ENCODE data around the gene ILK.

ILK gene

DNA sequence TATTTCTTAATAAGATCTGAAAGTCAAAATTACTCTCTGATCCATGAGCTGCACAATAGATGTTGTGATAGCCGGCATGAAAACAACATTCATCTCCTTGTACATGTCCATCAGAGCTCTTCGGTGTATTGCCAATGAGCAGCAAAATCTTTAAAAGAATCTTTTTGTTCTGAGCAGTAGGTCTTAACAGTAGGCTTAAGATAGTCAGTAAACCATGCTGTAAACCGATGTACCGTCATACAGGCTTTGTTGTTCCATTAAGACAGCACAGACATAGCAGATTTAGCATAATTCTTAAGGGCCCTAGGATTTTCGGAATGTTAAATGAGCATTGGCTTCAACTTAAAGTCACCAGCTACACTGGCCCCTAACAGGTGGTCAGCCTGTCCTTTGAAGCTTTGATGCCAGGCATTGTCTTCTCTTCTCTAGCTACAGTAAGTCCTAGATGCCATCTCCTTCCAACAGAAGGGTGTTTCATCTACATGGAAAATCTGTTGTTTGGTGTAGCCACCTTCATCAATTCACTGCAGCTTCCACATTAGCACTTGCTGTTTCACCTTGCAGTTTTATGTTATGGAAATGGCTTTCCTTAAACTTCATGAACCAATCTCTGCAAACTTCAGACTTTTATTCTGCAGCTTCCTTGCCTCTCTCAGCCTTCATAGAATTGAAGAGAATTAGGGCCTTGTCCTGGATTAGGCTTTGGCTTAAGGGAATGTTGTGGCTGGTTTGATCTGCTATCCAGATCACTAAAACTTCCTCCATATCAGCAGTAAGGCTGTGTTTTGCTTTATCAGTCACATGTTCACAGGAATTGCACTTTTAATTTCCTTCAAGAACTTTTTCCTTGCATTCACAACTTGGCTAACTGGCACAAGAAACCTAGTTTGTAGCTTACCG, 28.5 kb upstream of the ILK start:
- no peaks in the 10 kb centered on the region for H3K27me3 ChIP-seq (ENCODE audit: control insufficient read depth, insufficient read depth, low read length)
- no peaks in the 10 kb centered on the region for H3K4me1 ChIP-seq (ENCODE audit: control insufficient read depth, insufficient read depth, low read length)
- H3K9me3 ChIP-seq (ENCODE audit: control insufficient read depth, insufficient read depth, low read length), result no peaks in the 10 kb centered on the region
- no peak overlapping the region for H3K27ac ChIP-seq (ENCODE audit: low read length)
- WGBS (ENCODE audit: insufficient coverage, insufficient read length), result no CpG with 5 or more reads among the region's 6 CpGs
- no peak for DNase-seq (ENCODE audit: low read depth, low spot score)
- no peak overlapping the region for H3K4me3 ChIP-seq (ENCODE audit: low read length)
- H3K36me3 ChIP-seq (ENCODE audit: control insufficient read depth, insufficient read depth, low read length), result no peaks in the 10 kb centered on the region

DNA sequence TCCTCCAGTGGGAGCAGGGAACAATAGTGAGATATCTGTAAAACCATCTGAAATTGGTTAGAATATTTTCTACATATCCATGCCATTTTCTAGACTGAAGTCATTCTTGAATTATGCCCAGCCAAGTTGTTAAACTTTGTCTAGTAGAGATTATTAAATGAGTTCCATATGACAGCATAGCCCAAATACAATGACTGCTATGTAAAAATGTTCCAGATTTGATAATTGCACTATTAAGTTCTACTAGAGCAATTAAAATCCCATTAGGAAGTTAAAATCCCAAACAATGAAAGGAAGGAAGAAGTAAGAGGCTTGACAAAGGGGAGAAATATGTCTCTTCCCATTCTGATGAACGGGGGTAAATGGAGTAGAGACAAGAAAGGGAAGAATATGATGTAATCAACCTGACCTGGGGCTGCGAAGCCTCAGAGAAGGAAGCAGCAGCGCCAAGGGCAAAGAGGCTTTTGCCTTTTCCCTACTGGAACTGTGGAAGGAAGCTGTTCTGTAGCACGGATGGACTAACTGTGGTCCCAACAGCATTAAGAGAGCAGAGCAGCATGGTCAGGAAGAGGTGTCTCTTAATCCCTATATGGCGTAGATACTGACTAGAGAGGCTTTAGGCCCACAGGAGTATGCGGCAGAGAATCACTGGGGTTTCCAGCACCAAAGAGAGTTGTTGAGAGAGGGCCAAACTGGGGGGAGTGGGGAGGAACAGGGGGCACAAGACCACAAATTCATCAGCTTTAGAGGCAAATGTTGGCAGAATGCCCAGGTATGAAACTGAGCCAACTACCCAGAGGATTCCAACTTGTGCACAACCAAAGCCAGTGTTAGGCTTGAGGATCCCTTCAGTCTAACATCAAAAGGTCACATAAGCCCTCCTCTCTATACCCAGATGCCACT, 26.9 kb upstream of the ILK start:
- no peaks in the 10 kb centered on the region for H3K36me3 ChIP-seq (ENCODE audit: control insufficient read depth, insufficient read depth, low read length)
- no peaks in the 10 kb centered on the region for H3K4me1 ChIP-seq (ENCODE audit: control insufficient read depth, insufficient read depth, low read length)
- no peaks in the 10 kb centered on the region for H3K9me3 ChIP-seq (ENCODE audit: control insufficient read depth, insufficient read depth, low read length)
- H3K4me3 ChIP-seq (ENCODE audit: low read length), result no peak overlapping the region
- no CpG with 5 or more reads among the region's 6 CpGs for WGBS (ENCODE audit: insufficient coverage, insufficient read length)
- H3K27ac ChIP-seq (ENCODE audit: low read length), result no peak overlapping the region
- DNase-seq (ENCODE audit: low read depth, low spot score), result no peak
- H3K27me3 ChIP-seq (ENCODE audit: control insufficient read depth, insufficient read depth, low read length), result no peaks in the 10 kb centered on the region

DNA sequence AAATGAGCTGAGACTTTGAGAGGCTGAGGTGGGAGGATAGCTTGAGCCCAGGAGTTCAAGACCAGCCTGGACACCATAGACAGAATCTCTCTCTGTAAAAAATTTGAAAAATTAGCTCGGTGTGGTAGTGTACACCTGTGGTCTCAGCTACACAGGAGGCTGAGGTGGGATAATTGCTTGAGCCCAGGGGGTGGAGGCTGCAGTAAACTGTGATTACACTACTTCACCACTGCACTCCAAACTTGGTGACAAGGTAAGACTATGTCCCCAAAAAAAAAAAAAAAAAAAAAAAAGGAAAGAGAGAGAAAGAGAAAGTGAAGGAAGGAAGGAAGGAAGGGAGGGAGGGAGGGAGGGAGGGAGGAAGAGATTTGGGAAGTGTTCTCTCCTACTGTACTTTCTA, 25.4 kb upstream of the ILK start:
- Histone ChIP-seq H3K4me1 (ENCODE audit: control insufficient read depth, insufficient read depth, low read length) (no peaks in the 10 kb centered on the region), H3K36me3 (ENCODE audit: control insufficient read depth, insufficient read depth, low read length) (no peaks in the 10 kb centered on the region), H3K4me3 (ENCODE audit: low read length) (no peak overlapping the region), H3K27me3 (ENCODE audit: control insufficient read depth, insufficient read depth, low read length) (no peaks in the 10 kb centered on the region), H3K9me3 (ENCODE audit: control insufficient read depth, insufficient read depth, low read length) (no peaks in the 10 kb centered on the region), H3K27ac (ENCODE audit: low read length) (no peak overlapping the region)
- DNase-seq (ENCODE audit: low read depth, low spot score), result no peak
- WGBS (ENCODE audit: insufficient coverage, insufficient read length), result no CpG with 5 or more reads among the region's 1 CpG

DNA sequence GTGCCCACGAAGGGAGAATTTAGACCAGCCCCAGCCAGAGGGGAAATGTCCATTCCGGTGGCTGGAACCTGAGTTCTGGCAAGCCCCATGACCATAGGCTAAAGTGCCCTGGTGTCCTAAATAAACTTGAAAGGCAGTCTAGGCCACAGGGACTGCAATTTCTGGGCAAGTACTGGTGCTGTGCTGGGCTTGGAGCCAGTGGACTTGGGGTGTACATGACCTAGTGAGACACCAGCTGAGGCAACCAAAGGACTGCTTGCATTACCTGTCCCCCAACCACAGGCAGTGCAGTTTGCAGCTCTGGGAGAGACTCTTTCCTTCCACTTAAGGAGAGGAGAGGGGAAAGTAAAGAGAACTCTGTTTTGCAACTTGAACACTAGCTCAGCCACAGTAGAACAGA, 23.9 kb upstream of the ILK start:
- Histone ChIP-seq H3K27ac (ENCODE audit: low read length) (no peak overlapping the region), H3K27me3 (ENCODE audit: control insufficient read depth, insufficient read depth, low read length) (no peaks in the 10 kb centered on the region), H3K4me1 (ENCODE audit: control insufficient read depth, insufficient read depth, low read length) (no peaks in the 10 kb centered on the region), H3K9me3 (ENCODE audit: control insufficient read depth, insufficient read depth, low read length) (no peaks in the 10 kb centered on the region), H3K36me3 (ENCODE audit: control insufficient read depth, insufficient read depth, low read length) (no peaks in the 10 kb centered on the region), H3K4me3 (ENCODE audit: low read length) (no peak overlapping the region)
- no peak for DNase-seq (ENCODE audit: low read depth, low spot score)
- WGBS (ENCODE audit: insufficient coverage, insufficient read length), result no CpG with 5 or more reads among the region's 2 CpGs

DNA sequence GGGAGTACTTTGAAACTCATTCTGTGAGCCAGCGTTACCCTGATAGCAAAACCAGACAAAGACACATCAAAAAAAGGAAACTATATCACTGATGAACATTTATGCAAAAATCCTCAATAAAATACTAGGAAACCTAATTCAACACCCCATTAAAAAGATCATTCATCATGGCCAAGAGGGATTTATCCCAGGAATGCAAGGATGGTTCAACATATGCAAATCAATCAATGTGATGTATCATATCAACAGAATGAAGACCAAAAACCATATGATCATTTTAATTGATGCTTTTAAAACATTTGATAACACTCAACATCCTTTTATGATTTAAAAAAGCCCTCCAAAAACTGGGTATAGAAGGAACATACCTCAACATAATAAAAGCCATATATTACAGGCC, 20.0 kb upstream of the ILK start:
- Histone ChIP-seq H3K4me1 (ENCODE audit: control insufficient read depth, insufficient read depth, low read length) (no peaks in the 10 kb centered on the region), H3K36me3 (ENCODE audit: control insufficient read depth, insufficient read depth, low read length) (no peaks in the 10 kb centered on the region), H3K9me3 (ENCODE audit: control insufficient read depth, insufficient read depth, low read length) (no peaks in the 10 kb centered on the region), H3K27ac (ENCODE audit: low read length) (no peak overlapping the region), H3K27me3 (ENCODE audit: control insufficient read depth, insufficient read depth, low read length) (no peaks in the 10 kb centered on the region), H3K4me3 (ENCODE audit: low read length) (no peak overlapping the region)
- no peak for DNase-seq (ENCODE audit: low read depth, low spot score)
- WGBS (ENCODE audit: insufficient coverage, insufficient read length), result no CpG with 5 or more reads among the region's 1 CpG

DNA sequence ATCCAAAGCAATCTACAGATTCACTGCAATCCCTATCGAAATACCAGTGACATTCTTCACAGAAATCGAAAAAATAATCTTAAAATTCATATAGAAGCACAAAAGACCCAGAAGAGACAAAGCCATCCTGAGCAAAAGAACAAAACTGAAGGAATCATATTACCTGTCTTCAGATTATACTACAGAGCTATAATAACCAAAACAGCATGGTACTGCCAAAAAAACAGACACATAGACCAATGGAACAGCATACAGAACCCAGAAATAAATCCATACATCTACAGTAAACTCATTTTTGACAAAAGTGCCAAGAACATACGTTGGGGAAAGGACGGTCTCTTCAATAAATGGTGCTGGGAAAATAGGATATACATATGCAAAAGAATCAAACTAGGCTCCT, 19.0 kb upstream of the ILK start:
- DNase-seq (ENCODE audit: low read depth, low spot score), result no peak
- Histone ChIP-seq H3K9me3 (ENCODE audit: control insufficient read depth, insufficient read depth, low read length) (no peaks in the 10 kb centered on the region), H3K4me1 (ENCODE audit: control insufficient read depth, insufficient read depth, low read length) (no peaks in the 10 kb centered on the region)

DNA sequence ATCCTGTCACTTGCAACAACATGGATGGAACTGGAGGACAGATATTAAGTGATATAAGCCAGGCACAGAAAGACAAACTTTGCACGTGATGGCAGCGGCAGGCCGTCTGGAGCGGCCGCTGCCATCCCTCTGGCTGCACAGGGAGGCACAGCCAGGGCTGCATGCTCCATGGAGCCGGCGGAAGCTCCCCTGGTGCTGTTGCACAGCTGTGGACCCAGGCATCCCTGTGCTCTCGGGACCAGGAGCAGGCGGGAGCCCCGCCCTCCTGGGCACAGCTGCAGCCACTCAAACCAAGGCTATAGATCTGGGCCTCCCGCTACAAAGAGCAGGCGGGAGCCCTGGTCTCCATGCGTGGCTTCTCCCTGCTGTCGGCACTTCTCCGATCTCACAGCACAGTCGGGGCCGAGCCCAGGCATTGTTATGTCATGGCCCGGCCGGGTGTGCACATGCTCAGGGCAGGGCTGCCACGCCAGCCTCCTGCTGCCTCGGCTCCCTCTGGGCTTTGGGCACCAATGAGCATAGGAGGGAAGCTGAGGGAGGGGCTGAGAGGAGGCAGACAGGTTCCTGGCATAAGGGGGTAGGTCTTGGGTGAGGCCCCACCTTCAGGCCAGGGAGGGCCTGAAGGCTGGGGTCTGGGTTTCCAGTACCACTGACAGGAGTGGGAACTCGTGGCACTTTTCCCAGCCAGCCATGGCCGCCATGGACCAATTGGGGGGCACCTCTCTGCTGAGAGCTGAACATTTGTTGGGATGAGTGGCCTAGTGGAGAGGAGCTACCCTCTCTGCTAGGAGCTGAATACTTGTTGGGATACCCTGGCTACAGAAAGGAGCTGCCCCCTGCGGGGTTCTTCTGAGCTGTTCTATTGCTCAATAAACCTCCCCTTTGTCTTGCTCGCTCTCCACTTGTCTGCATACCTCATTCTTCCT, 16.9 kb upstream of the ILK start:
- Histone ChIP-seq H3K4me1 (ENCODE audit: control insufficient read depth, insufficient read depth, low read length) (no peaks in the 10 kb centered on the region), H3K4me3 (ENCODE audit: low read length) (no peak overlapping the region), H3K27ac (ENCODE audit: low read length) (no peak overlapping the region), H3K27me3 (ENCODE audit: control insufficient read depth, insufficient read depth, low read length) (no peaks in the 10 kb centered on the region), H3K9me3 (ENCODE audit: control insufficient read depth, insufficient read depth, low read length) (no peaks in the 10 kb centered on the region), H3K36me3 (ENCODE audit: control insufficient read depth, insufficient read depth, low read length) (no peaks in the 10 kb centered on the region)
- DNase-seq (ENCODE audit: low read depth, low spot score), result no peak
- WGBS (ENCODE audit: insufficient coverage, insufficient read length), result no CpG with 5 or more reads among the region's 25 CpGs

More for the DNA sequence above, 19.0 kb upstream of the ILK start:
- H3K4me3 ChIP-seq (ENCODE audit: low read length), result no peak overlapping the region
- H3K27me3 ChIP-seq (ENCODE audit: control insufficient read depth, insufficient read depth, low read length), result no peaks in the 10 kb centered on the region
- no peaks in the 10 kb centered on the region for H3K36me3 ChIP-seq (ENCODE audit: control insufficient read depth, insufficient read depth, low read length)
- no CpG with 5 or more reads among the region's 4 CpGs for WGBS (ENCODE audit: insufficient coverage, insufficient read length)
- no peak overlapping the region for H3K27ac ChIP-seq (ENCODE audit: low read length)

DNA sequence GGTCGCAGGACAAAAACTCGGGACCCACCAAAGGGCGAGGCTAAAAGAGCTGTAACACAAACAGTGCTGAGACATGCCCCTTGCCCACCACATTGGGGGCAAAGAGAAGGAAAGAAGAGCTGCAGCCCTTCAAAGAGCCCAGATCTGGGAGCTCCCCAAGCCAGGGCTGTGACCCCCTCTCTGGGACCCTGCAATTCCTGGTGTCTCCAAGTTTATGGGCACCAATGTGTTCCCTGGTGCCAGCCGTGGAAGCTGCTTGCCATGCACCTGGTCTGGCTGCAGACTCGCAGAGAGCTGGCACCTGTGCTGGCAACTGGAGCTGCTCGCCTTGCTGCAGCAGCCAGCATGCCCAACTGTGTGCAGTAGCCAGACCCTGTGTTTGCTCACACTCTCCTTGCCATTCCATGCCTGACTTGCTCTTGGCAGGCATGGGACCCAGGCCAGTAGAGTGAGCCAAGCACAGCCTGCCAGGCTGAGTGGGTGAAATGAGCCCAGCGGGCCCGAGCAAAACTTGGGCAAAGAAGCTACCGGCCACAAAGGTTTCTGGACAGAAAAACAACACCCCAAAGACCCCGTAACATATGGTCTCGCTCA, 16.1 kb upstream of the ILK start:
- H3K4me1 ChIP-seq (ENCODE audit: control insufficient read depth, insufficient read depth, low read length), result no peaks in the 10 kb centered on the region
- no CpG with 5 or more reads among the region's 11 CpGs for WGBS (ENCODE audit: insufficient coverage, insufficient read length)

DNA sequence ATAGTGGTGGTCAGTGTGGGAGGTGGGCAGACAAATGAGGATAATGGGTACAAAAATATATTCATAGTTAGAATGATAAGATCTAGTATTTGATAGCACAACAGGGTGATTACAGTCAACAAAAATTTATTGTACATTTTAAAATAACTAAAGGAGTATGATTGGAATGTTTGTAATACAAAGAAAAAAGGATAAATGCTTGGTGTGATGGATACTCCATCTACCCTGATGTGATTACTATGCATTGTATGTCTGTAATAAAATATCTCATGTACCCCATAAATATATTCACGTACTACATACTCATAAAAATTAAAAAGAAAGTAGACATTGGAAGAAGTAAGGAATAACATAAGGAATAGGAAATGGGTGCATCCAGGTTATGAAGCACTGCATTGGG, 15.6 kb upstream of the ILK start:
- H3K9me3 ChIP-seq (ENCODE audit: control insufficient read depth, insufficient read depth, low read length), result no peaks in the 10 kb centered on the region
- no peak overlapping the region for H3K4me3 ChIP-seq (ENCODE audit: low read length)
- H3K4me1 ChIP-seq (ENCODE audit: control insufficient read depth, insufficient read depth, low read length), result no peaks in the 10 kb centered on the region
- no peak for DNase-seq (ENCODE audit: low read depth, low spot score)
- H3K27ac ChIP-seq (ENCODE audit: low read length), result no peak overlapping the region
- H3K27me3 ChIP-seq (ENCODE audit: control insufficient read depth, insufficient read depth, low read length), result no peaks in the 10 kb centered on the region
- H3K36me3 ChIP-seq (ENCODE audit: control insufficient read depth, insufficient read depth, low read length), result no peaks in the 10 kb centered on the region
- WGBS (ENCODE audit: insufficient coverage, insufficient read length), result no CpG with 5 or more reads among the region's 1 CpG

More for the DNA sequence above, 16.1 kb upstream of the ILK start:
- H3K4me3 ChIP-seq (ENCODE audit: low read length), result no peak overlapping the region
- no peaks in the 10 kb centered on the region for H3K27me3 ChIP-seq (ENCODE audit: control insufficient read depth, insufficient read depth, low read length)
- DNase-seq (ENCODE audit: low read depth, low spot score), result no peak
- H3K9me3 ChIP-seq (ENCODE audit: control insufficient read depth, insufficient read depth, low read length), result no peaks in the 10 kb centered on the region
- H3K27ac ChIP-seq (ENCODE audit: low read length), result no peak overlapping the region
- no peaks in the 10 kb centered on the region for H3K36me3 ChIP-seq (ENCODE audit: control insufficient read depth, insufficient read depth, low read length)
